Neural cell (in vitro differentiated cells): Measurements from ENCODE around the gene CRACDL. TPM values are rescaled to one million over a fixed set of nuclear protein-coding genes. Genes with fewer than 3 reads are reported as not detected.

Experiments
- H2AFZ ChIP-seq: fragments of 200-600, 300-800 bp; sonication (generic), shearing (Covaris generic); 2 replicates; pipeline ENCODE4 v1.6.0; 2014; ENCODE audit warnings: low read depth, mild to moderate bottlenecking, antibody characterized with exemption, low read length, moderate library complexity
- H3F3A ChIP-seq: fragments of 200-600 bp; shearing (Covaris generic); 2 replicates; pipeline ENCODE4 v1.6.1; 2016; ENCODE audit warnings: mild to moderate bottlenecking, moderate library complexity, mixed read lengths, antibody characterized with exemption, low read length; ENCODE audit not compliant: insufficient read depth, poor library complexity, severe bottlenecking
- H3K27ac ChIP-seq: fragments of 200-600, 300-800 bp; sonication (generic), shearing (Covaris generic); 2 replicates; pipeline ENCODE4 v1.5.1; 2014; ENCODE audit warnings: mild to moderate bottlenecking, low read length, moderate library complexity
- H3K27me3 ChIP-seq: fragments of 300-800, 200-600 bp; sonication (generic), shearing (Covaris generic); 2 replicates; pipeline ENCODE4 v1.6.0; 2014; ENCODE audit warnings: mild to moderate bottlenecking, low read depth, low read length, moderate library complexity; ENCODE audit not compliant: insufficient read depth
- H3K36me3 ChIP-seq: fragments of 300-800, 200-600 bp; sonication (generic), shearing (Covaris generic); 2 replicates; pipeline ENCODE4 v1.5.1; 2014; ENCODE audit warnings: mild to moderate bottlenecking, antibody characterized with exemption, low read length, moderate library complexity; ENCODE audit not compliant: insufficient read depth
- H3K4me2 ChIP-seq: fragments of 300-800, 200-600 bp; sonication (generic), shearing (Covaris generic); 2 replicates; pipeline ENCODE4 v1.6.0; 2014; ENCODE audit warnings: mild to moderate bottlenecking, low read length
- H3K4me3 ChIP-seq: fragments of 300-800, 200-600 bp; sonication (generic), shearing (Covaris generic); 2 replicates; pipeline ENCODE4 v1.5.1; 2014; ENCODE audit warnings: mild to moderate bottlenecking, low read length, moderate library complexity
- H3K79me2 ChIP-seq: fragments of 200-600 bp; shearing (Covaris generic); replicated peaks from 2 replicates; pipeline ENCODE4 v1.6.0; 2014; ENCODE audit warnings: mild to moderate bottlenecking, low read length, moderate library complexity; ENCODE audit not compliant: insufficient read depth
- H3K9ac ChIP-seq: fragments of 300-800, 200-600 bp; sonication (generic), shearing (Covaris generic); 2 replicates; pipeline ENCODE4 v1.6.1; 2016; ENCODE audit warnings: mild to moderate bottlenecking, low read length, mixed read lengths
- H3K9me2 ChIP-seq: fragments of 200-600 bp; shearing (Covaris generic); 2 replicates; pipeline ENCODE4 v1.6.1; 2016; ENCODE audit warnings: mild to moderate bottlenecking, low read length, mixed read lengths; ENCODE audit not compliant: insufficient read depth
- H3K9me3 ChIP-seq: fragments of 200-600, 300-800 bp; sonication (generic), shearing (Covaris generic); 2 replicates; pipeline ENCODE4 v1.6.1; 2016; ENCODE audit warnings: mild to moderate bottlenecking, mixed run types, low read length, moderate library complexity, mixed read lengths
- H4K20me1 ChIP-seq: fragments of 200-600 bp; shearing (Covaris generic); 2 replicates; pipeline ENCODE4 v1.6.1; 2016; ENCODE audit warnings: mild to moderate bottlenecking, mixed run types; ENCODE audit not compliant: insufficient read depth
- CTCF ChIP-seq: fragments of 450-650 bp; IDR thresholded peaks from 2 replicates; pipeline ENCODE4 v1.5.1; 2014; ENCODE audit warnings: antibody characterized with exemption, mild to moderate bottlenecking, moderate library complexity; ENCODE audit not compliant: poor library complexity, severe bottlenecking
- EP300 ChIP-seq: fragments of 450-650 bp; conservative IDR thresholded peaks from 2 replicates; pipeline ENCODE4 v1.6.1; 2014; ENCODE audit warnings: antibody characterized with exemption, mild to moderate bottlenecking, moderate library complexity; ENCODE audit not compliant: poor library complexity, severe bottlenecking
- EZH2 ChIP-seq: fragments of 200-600, 300-800 bp; shearing (Covaris generic), sonication (generic); IDR thresholded peaks from 2 replicates; pipeline ENCODE4 v1.6.1; 2014; ENCODE audit warnings: antibody characterized with exemption, low read length, borderline replicate concordance, mild to moderate bottlenecking; ENCODE audit not compliant: insufficient read depth, poor library complexity, severe bottlenecking
- MXI1 ChIP-seq: fragments of 450-650 bp; conservative IDR thresholded peaks from 2 replicates; pipeline ENCODE4 v1.6.1; 2014; ENCODE audit warnings: antibody characterized with exemption, mild to moderate bottlenecking; ENCODE audit not compliant: poor library complexity, severe bottlenecking
- POLR2AphosphoS5 ChIP-seq: IDR thresholded peaks from 2 replicates; pipeline ENCODE4 v1.6.1; 2012
- RAD21 ChIP-seq: fragments of 450-650 bp; conservative IDR thresholded peaks from 2 replicates; pipeline ENCODE4 v1.6.1; 2014; ENCODE audit warnings: antibody characterized with exemption, mild to moderate bottlenecking, moderate library complexity
- REST ChIP-seq: IDR thresholded peaks from 2 replicates; pipeline ENCODE4 v1.6.1; 2012; ENCODE audit warnings: borderline replicate concordance
- SMC3 ChIP-seq: fragments of 450-650 bp; conservative IDR thresholded peaks from 2 replicates; pipeline ENCODE4 v1.6.1; 2014; ENCODE audit warnings: antibody characterized with exemption, mild to moderate bottlenecking, moderate library complexity; ENCODE audit not compliant: poor library complexity
- TAF1 ChIP-seq: IDR thresholded peaks from 2 replicates; pipeline ENCODE4 v1.6.1; 2012; ENCODE audit warnings: low read depth
- polyA plus RNA-seq: library from polyadenylated mRNA; depleted of rRNA; stranded (reverse); fragments of >200 nt; gene quantifications from 2 replicates; pipeline ENCODE4 v1.2.3, GENCODE V29; 2014

CRACDL gene
- polyA plus RNA-seq, 1 donor from 2014 or later = 0.85 TPM

- Histone ChIP-seq H3K27me3 (no peaks in the 10 kb centered on the region), H3K27ac (no peak overlapping the region), H3K9ac (no peak overlapping the region), H2AFZ (no peak overlapping the region), H3K4me3 (no peak overlapping the region), H3K9me3 (no peaks in the 10 kb centered on the region), H3K36me3 (no peaks in the 10 kb centered on the region), H3K79me2 (no peaks in the 10 kb centered on the region), H3K4me2 (no peak overlapping the region), H3F3A (peaks cover 3% of the 10 kb centered on the region), H3K9me2 (no peaks in the 10 kb centered on the region), H4K20me1 (no peaks in the 10 kb centered on the region)
- TF ChIP-seq RAD21 (no peak), TAF1 (no peak), POLR2AphosphoS5 (no peak), SMC3 (no peak)
These were observed 28.6 kb downstream of the CRACDL start for GRCh38 chr2:98907385-98907784.

- H3K27ac ChIP-seq = no peak overlapping the region
- H3F3A ChIP-seq = no peaks in the 10 kb centered on the region
- H3K4me2 ChIP-seq = no peak overlapping the region
- H3K4me3 ChIP-seq = no peak overlapping the region
- H3K27me3 ChIP-seq = no peaks in the 10 kb centered on the region
- H3K9me2 ChIP-seq = no peaks in the 10 kb centered on the region
- H2AFZ ChIP-seq = no peak overlapping the region
- H3K79me2 ChIP-seq = no peaks in the 10 kb centered on the region
- H3K9me3 ChIP-seq = no peaks in the 10 kb centered on the region
- no peaks in the 10 kb centered on the region for H3K36me3 ChIP-seq
- no peaks in the 10 kb centered on the region for H4K20me1 ChIP-seq
- no peak overlapping the region for H3K9ac ChIP-seq
- no peak for TF ChIP-seq EZH2
- TF ChIP-seq POLR2AphosphoS5 = no peak
- no peak for TF ChIP-seq MXI1
- TF ChIP-seq CTCF = no peak
These were observed 32.1 kb downstream of the CRACDL start for GRCh38 chr2:98903767-98904485.

GRCh38 chr2:98903064-98903355, 33.0 kb downstream of the CRACDL start:
- TF ChIP-seq SMC3 (no peak), TAF1 (no peak), POLR2AphosphoS5 (no peak), EP300 (no peak), EZH2 (no peak), REST (no peak), MXI1 (no peak), CTCF (no peak), RAD21 (no peak)
- Histone ChIP-seq H3F3A (no peaks in the 10 kb centered on the region), H3K4me2 (no peak overlapping the region), H3K9me2 (no peaks in the 10 kb centered on the region), H4K20me1 (no peaks in the 10 kb centered on the region), H3K36me3 (no peaks in the 10 kb centered on the region), H3K9ac (no peak overlapping the region), H2AFZ (no peak overlapping the region), H3K27me3 (no peaks in the 10 kb centered on the region), H3K4me3 (no peak overlapping the region), H3K27ac (no peak overlapping the region), H3K79me2 (no peaks in the 10 kb centered on the region), H3K9me3 (no peaks in the 10 kb centered on the region)
